Activated effector memory CD4-positive, alpha-beta T cell treated with anti-CD3 and anti-CD28 coated beads, Interleukin-2, amount 50 U/mL, for 16 hours (primary cell): ENCODE results near the gene TRIM23.
"Not testable (repeated sequence)": the region's sequence is repeated elsewhere in the genome, so short reads cannot be mapped to it uniquely, and the experiment has no call there.

Experiments used
- DNase-seq: peaks from one replicate; pipeline ENCODE4 v3.0.0-alpha.2; 2020

The TRIM23 gene

DNA sequence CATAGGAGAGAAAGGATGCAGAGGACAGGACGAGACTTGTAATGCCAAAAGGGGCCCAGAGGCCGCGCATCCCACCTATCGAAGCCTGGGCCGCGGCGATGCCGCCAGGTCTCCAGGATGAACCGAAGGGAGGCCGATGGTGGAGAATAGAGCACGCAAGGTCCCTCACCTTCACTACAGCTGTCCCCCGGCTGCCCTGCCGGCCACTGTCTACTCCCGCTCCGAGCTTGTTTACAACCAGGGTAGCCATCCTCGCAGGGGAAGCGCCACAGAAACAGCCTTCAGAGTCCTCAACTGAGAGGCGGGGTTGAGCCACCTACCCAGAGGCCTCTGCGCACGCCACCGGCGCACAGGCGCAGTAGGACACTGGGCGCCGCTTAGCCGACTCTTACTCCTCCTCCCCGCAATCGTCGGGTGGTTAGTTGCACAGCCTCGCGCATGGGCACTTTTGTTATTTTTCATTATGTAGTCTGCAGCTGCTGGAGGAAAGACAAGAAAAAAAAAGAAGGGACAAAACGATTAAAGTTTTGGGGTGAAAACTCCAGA, at the start of gene TRIM23:
TSS of gene TRIM23 (minus strand) at position 309 of the 546 bp plus-strand sequence. CDS start at position 250, 59 bp downstream.
- DNase-seq = peak; percentile 98

GRCh38 chr5:65672796-65673195, 48.7 kb upstream of the TRIM23 start:
- no peak for DNase-seq

DNA sequence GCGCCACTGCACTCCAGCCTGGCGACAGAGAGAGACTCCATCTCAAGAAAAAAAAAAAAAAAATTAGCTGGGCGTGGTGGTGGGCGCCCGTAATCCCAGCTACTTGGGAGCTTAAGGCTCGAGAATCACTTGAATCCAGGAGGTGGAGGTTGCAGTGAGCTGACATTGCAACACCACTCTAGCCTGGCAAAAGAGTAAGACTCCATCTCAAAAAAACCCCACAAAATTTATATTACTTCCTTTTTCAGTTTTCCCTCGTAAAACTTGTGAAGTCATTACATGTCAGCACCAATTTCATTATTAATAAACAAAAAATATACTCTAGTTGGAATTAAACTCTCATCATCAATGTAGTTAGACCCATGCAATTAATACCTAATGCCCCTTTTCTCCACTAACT, 44.6 kb upstream of the TRIM23 start:
- no peak for DNase-seq

DNA sequence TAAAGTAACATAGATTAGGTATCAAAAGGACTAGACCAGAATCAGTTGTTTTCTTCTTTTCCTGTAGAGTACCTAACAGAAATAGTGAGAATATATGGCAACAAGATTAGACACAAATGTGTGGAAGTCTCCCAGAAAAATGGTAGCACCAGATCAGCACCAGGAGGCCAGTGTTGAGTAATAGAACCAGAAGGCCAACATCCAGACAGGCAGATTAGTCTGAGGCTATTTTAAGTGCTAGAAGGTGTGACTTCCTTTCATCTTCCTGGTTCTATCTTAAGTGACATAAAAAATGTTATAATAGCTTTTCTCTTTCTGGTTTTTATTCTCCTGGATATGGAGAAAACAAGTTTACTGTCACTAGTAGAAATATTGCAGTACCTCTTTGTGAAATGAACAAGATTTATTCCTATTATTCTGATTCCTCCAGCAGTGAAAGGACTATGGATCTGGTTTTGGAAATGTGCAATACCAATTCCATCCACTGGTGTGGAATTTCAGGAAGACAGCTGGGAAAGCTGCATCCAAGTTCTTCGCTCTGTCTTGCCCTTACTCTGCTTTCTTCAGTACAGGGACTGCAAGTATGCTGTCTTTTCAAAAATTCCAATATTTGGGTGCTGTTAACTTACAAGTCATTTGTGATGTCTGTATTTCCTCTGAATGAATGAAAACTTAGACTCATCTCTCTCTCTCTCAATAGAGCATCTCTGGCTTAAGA, 39.8 kb upstream of the TRIM23 start:
- DNase-seq = no peak

DNA sequence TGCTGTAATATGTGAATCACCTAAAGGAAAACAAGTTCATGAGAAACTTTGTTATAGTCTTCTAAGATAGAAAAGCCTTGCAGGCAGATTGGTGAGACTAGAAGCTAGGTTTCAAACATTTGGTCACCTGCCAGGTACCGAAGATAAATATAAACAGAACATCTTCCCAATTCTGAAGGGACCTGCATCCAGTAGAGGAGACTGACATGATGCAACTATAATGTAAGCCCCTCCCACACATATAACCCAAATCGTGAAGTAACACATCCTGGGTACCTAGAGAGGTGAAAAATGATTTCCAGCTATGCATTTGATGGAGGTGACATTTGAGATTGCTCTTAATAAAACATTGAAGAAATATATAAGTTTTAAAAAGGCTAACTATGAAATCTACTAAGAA, 30.6 kb upstream of the TRIM23 start:
- no peak for DNase-seq

DNA sequence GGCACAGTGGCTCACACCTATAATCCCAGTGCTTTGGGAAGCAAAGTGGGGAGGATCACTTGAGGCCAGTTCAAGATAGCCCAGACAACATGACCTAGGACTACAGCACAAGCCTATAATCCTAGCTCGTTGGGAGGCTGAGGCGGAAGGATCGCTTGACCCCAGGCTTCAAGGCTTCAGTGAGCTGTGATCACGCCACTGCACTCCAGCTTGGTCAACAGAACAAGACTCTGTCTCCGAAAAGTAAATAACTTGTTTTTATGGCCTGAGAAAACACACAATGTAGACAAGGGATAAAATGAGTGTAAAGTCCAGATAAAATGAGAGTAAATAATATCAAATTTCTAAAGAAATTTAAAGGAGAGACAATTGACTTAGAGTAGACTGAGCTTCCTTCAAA, 27.0 kb upstream of the TRIM23 start:
- no peak for DNase-seq

DNA sequence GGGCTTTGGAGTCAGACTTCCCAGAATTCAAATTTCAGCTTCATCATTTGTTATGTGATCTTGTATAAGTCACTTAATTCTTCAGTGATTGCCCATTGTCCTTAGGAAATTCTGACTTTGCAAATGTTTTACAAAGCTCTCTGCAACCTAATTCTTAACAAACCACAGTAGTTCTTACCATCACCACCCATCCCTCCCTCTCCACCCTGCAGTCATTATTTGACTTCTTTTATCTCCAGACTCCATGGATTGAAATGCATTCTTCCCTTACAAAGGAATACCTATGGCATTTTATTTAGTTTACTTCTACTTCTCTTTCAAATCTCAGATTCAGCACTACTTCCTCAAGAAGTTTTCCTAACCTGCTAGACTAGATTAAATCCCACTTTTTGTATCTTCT, 23.8 kb upstream of the TRIM23 start:
- DNase-seq = no peak

- DNase-seq = no peak
Measured at GRCh38 chr5:65646938-65647337, 22.8 kb upstream of the TRIM23 start.

DNA sequence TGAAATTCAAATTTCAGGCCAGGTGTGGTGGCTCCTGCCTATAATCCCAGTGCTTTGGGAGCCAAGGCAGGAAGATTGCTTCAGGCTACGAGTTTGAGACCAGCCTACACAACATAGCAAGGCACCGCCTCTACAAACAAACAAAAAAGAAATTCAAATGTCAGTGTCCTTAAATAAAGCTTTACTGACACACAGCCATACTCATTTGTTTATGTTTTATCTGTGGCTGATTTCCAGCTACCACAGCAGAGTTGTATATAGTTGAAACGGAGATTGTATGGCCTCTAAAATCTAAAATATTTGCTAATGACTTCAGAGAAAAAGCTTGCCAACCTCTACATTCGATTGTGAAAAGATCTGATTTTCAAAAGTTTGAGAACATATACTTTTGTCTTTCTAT, 16.1 kb upstream of the TRIM23 start:
- DNase-seq = no peak

GRCh38 chr5:65630981-65631380, 6.8 kb upstream of the TRIM23 start:
- no peak for DNase-seq

GRCh38 chr5:65625743-65626142, 1.6 kb upstream of the TRIM23 start:
- DNase-seq = no peak

- peak; percentile 93 for DNase-seq
Measured at GRCh38 chr5:65624571-65625555, 730 bp upstream of the TRIM23 start, which contains the start of the genes SHLD3 and TRAPPC13. TSS of gene SHLD3 (plus strand) at chr5:65625027. CDS start at chr5:65629588, 4,561 bp downstream. TSS of gene TRAPPC13 (plus strand) at chr5:65625027. CDS start at chr5:65625061, 34 bp downstream.

- DNase-seq = no peak
Measured at GRCh38 chr5:65623482-65623881, 651 bp downstream of the TRIM23 start.

DNA sequence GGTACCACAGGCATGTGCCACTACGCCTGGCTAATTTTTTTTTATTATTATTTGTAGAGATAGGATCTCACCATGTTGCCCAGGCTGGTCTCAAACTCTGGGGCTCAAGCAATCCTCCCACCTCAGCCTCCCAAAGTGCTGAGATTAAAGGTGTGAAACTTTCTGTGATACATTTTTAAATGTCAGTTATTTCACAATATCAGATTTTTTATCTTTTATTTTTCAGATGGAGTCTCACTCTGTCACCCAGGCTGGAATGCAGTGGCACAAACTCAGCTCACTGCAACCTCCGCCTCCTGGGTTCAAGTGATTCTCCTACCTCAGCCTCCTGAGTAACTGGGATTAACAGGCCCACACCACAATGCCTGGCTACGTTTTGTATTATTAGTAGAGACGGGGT, 2.2 kb downstream of the TRIM23 start:
- DNase-seq = not testable (repeated sequence)

GRCh38 chr5:65620021-65620420, 4.1 kb downstream of the TRIM23 start:
- DNase-seq = no peak

DNA sequence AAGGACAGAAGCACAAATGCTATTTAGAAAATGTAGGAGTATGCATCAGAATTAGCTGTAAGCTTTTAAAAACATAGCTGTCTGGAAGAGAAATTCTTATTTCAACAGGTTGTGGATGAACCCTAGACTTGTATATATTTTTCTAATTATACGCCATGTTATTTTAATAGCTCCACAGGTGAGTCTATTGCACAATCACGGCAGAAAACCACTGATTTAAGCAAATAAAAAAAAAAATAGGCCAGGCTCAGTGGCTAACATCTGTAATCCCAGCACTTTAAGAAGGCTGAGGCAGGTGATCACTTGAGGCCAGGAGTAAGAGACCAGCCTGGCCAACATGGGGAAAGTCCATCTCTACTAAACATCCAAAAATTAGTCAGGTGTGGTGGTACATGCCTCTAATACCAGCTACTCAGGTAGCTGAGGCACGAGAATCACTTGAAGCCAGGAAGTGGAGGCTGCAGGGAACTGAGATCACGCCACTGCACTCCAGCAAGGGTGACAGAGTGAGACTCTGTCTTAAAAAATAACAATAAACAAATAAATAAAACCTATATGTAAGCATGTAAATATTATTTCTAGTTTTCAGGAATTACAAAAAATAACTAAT, 11.7 kb downstream of the TRIM23 start:
- no peak for DNase-seq

DNA sequence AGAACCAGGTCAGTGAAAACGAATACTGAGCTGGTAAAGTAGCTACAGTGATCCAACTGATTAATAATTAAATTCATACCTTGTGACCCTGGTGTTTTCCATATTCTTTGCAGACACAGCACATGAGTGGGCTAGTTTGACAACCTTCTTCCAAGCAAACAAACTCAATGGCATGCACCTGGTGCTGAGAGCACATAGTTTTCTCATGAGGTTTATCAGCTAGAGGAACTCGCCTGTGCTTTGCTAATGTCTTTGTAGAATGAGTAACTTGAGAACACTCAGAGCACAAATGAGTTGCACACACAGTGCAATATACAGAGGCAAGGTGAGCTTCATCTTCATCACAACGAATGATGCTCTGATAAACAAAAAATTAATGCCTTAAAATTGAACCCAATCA, 12.6 kb downstream of the TRIM23 start:
- no peak for DNase-seq

- not testable (repeated sequence) for DNase-seq
Measured at GRCh38 chr5:65601761-65602160, 22.4 kb downstream of the TRIM23 start.

DNA sequence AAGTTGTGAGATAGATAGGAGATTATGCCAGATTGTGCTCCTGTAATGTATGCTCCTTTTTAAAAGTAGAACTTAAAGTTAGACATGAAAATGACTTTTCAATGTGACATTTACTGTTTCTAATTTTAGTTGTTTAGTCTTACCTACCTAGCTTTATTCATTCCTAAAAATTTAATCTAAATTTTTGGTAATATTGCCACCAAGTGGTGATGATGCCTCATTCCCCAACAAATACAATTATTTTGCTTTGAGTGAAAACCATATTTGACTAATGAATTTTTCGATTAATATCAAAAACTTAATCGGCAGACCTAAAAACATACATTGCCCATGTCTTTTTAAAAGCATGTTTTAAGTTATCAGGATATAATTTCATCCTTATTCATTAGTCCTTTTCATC, 35.4 kb downstream of the TRIM23 start:
- DNase-seq = no peak

DNA sequence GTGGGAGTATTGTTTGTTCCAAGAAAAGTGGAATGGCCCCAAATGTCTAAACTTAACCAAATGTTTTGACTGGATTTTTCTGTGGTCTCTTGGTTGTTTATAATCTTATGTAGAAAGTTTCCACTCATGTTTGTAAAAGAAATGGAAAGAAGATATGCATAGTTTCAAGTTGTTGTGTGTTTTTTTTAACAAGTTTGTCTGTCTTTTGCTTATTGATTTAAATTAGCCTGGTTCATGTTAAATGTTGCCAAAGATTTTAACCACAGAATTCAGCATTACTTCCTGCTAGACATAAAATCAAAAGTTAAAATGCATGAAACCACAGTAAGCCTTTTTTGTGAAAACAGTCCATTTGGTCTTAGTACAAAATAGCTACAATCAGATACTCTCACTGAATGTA, 47.0 kb downstream of the TRIM23 start:
- no peak for DNase-seq

DNA sequence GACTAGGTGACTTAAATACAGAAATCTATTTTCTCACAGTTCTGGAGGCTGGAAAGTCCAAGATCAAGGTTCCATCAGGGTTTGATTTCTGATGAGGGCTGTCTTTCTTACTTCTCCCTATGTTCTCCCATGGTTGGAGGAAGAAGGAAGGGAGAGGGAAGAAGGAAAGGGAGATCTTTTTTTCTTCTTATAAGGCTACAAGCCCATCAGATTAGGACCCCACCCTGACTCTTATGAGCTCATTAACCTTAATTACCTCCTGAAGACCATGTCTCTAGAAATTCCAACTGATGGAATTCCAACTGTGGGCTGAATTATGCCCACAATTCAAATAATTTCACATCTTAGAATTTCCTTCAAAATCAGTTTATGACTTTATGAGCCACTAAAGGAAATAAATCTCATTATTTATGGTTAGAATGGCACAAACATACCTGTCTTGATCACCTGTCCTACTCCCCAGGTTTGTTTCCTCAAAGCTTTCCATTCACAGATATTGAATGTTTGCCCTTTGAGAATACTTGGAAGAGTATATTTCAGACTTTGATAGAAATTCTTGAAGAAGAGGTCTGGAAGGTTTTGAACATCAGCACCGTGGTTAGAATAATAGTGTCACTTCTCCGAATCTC, 53.4 kb downstream of the TRIM23 start:
- no peak for DNase-seq

DNA sequence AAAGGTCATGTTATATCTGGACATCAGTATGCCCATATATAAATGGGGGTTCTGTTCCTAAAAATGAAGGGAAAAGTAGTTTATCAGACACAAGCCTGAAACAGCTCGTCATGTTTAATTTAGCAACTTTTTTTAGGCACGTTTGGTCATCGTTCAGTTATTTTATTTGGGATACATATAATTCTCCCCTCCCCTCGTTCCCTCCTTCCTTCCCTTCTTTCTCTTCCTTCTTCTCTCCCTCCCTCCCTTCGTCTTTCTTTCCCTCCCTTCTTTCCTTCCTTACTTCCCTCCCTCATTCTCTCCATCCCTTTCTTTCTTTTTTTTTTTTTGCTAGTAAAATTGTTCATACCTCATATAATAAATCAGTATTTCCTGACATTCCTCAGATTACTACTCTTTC, 57.6 kb downstream of the TRIM23 start:
- DNase-seq = no peak

DNA sequence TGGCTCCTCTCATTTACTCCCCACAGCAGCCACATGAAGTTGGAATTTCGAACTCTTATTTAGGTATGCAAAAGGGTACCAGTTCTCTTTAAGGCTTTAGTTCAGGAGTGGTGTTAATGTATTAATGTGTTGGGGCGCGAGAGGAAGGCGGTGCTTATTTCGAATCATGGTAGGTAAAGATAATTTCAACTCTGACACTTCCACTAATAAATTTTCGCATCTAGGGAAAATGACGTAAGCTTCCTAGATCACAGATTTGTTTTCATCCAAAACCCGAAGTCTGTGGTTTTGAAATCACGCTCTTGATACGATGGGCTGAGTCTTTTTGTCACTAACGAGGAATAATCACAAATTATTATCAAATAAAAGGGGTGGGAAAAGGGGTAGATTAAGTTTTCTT, 60.4 kb downstream of the TRIM23 start:
- DNase-seq = no peak
